NCI-H2107 treated with DMSO at 0.1 percent for 48 hours (cell line): ENCODE data around the gene LSAMP.
"Not testable (repeated sequence)": the region's sequence is repeated elsewhere in the genome, so short reads cannot be mapped to it uniquely, and the experiment has no call there.

Experiments
- DNase-seq: peaks from one replicate; lab custom pipeline; 2025; ENCODE audit not compliant: unreplicated experiment; lab: John Stamatoyannopoulos, UW

The LSAMP gene

DNA sequence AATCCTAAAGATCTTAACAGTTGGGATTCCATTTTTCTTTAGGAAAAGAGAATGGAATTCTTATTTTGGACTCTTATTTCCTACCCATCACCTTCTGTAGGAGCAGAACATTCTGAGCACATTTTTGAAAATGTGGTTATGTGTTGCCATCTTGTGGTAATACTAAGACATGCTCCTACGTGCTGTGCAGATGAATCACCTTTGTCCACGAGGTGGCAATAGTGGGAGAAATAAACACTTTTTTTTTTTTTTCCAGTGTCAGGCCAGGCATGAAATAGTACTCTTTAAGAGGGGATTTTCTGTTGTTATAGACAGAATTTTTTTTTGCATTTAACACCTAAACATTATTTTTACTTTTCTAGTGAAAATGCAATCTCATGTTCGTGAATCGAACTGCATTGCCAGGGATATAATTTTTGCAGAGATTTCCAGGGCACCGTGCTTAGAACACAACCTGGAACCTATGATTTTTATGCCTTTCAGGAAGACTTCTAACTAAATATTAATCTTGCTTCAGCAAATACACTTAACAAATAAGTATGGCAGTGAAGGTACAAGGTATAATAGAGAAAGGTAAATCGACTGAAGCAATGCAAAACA is 625.4 kb downstream of the LSAMP start:
- DNase-seq = peak; percentile 78

DNA sequence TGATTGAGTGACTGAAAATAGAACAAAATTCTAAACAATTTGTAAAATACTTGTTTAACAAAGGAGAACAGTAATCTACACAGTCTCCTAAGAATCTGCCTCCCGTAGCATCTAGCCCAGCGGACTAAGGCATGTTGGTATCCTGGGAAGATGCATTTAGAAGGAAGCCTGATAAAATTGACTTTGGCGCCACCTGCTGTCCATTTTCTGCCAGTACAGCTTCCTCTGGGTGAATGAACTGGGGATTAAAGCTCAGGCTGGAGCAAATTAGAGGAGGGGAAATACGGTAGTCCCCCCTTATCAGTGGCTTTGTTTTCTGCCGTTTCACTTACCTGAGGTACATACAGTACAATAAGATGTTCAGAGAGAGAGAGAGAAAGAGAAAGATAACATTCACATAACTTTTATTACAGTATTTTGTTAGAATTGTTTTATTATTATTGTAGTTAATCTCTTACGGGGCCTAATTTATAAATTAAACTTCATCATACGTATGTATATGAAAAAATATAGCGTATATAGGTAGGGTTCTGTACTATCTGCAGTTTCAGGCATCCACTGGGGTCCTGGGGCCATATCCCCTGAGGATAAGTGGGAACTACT is 630.4 kb downstream of the LSAMP start:
- DNase-seq = peak; percentile 57

DNA sequence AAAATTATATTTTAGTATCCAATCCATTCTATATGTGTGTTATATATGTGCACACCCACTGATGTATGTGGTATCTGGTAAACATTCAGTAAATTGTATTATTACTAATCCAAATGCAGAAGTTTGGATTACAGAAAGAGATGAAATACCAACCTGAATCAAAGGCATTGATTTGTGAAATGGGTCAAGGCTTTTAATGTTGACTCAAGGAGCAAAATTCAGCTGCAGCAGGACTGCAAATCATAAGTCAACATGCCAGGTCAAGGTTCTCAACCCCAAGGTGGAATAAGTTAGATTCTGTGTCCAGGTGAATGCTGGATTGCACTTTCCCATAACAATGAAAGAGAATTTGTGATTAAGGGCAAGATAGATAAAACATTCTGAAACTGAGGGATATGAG is 631.3 kb downstream of the LSAMP start:
- no peak for DNase-seq

DNA sequence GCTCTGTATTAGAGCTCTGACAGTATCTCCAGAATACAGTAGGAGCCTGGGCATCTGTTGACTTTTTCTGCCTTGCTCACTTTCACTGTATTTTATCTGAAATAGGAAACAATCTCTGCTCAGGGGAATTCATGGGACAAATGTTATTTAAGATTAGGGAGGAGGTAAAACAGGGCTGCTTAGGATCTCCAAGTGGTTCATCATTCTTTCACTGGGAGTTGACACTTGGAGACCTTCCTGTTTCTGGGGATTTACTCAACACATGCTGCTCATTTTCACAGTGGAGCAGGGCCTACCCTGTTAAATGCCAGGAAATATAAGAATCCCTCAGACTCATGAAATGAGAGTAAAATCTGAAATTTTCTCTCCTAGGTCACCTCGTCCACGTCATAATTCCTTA is 636.5 kb downstream of the LSAMP start:
- DNase-seq = no peak

DNA sequence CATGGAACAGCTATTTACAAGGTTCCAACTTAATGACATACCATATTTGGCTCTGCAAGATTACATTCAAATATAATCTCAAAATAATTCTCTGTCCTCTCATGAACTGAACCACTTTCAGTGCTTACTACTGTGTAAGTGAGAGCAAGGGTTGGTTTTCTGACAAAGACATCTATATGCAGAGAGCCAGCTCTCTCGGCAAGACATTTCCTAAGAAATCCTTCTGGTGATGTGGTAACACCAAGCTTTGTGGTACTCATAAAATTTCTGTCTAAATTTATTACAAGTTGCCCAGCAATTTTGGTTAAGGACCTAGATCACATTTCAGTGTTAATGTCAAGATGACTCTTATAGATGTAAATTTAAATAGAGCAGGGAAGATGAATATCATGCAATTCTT is 637.0 kb downstream of the LSAMP start:
- no peak for DNase-seq

DNA sequence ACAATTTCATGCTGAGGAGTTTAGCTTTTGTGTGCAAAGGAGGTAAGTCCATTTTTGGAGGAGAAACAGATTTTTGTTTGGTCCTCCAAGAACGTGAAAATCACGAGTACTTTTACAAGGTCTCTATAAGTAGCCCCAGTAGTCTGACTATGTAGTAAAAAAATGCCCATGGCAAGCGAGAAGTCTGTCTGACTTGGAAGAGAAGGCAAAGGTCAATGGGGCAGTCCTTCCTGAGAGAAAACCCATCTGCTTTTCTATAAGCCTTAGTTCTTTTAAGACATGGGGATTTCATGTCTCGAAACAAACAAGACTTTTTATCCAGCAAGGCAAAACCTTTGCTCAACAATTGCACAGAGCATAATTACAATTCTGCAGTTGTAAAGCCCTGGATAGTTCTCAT is 638.8 kb downstream of the LSAMP start:
- DNase-seq = no peak

DNA sequence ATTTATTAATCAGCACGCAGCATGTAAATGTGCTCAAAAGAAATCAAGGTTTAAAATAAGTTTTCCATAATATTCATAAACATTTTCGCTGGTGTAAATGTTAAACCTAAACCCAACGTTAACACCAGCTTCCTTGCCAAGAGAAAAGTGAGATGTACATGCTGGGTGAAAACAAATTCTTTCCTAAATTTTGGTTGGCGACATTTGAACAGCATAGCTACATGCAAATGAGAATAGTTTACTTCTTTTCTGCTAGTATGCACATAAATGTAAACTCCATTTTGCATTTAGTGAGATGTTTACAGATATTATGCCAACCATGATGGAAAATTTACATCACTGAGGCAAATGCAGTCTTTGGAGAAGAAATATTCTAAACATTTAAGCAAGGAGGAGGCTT is 639.8 kb downstream of the LSAMP start:
- DNase-seq = no peak

DNA sequence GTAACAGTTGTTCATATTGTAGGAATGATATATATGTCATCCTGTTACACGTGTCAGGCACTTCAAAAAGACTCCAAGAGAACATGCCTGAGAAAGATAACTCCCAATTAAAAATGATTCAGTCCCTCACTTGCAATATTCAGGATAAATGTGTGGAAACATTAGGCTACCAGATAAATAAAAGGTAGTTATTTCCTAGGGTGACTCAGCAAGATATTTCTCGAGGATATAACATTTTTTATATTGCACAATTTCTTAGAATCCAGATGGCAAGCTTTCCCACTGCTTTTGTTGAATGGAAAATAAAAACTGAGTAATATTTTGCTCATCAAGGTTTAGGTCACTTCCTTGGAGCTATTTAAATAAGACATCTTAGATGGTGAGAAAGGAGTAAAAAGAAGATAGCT is 640.6 kb downstream of the LSAMP start:
- DNase-seq = no peak

DNA sequence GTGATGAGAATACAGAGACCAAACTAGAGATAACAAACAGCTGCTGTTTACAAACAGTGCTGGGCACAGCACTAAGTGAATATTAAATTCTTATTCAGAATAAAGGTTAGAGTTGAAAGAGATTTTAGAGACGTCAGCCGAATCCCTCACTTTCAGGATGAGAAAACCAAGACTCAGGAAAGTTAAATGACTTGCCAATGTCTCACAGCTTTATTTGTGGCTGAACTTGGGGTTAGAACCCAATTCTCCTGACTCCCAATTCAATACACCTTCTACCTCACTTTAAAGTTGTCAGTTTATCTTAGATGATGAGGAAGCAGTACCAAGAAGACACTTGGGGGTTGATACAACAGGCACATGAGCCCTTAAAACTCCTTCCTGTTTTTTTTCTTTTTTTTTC is 641.1 kb downstream of the LSAMP start:
- DNase-seq = no peak

DNA sequence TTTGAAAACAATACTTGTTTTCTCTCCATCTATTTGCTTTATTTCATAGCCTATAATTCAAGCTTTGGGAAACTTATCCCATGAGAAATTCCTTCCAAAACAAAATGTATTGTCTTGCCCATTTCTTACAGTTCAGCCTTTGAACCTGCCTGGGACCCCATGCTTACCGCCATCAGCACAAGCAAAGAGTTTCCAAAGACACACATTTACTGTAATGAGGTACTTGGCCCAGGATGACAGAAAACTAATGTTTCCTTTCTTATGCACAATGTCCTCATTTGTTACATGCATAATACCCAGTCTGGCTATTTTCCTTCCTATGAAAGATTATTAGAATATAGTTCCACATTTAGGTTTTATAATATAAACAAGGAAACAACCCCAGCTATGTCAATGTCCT is 641.6 kb downstream of the LSAMP start:
- DNase-seq = no peak

DNA sequence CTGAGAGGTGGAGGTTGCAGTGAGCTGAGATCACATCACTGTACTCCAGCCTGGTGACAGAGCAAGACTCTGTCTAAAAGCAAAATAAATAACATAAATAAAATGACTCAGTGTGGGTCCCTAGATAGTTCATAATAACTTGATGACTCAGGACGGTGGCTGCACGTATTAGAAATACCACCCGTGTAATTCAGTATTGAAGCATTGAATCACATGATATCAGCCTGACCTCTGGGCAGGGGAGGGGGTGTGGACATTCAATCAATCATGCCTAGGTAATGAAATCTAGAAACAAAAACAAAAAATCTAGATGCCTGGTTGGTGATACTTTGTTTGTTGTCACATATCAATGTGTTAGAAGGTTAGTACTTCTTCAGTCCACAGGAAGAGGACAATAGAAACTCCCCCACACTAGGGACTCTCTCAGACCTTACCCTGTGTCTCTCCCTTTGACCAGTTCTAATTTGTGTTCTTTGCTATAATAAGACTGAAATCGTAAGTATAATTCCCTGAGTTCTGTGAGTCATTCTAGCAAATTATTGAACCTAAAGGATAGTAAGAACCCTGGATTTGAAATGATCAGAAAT is 644.7 kb downstream of the LSAMP start:
- no peak for DNase-seq

DNA sequence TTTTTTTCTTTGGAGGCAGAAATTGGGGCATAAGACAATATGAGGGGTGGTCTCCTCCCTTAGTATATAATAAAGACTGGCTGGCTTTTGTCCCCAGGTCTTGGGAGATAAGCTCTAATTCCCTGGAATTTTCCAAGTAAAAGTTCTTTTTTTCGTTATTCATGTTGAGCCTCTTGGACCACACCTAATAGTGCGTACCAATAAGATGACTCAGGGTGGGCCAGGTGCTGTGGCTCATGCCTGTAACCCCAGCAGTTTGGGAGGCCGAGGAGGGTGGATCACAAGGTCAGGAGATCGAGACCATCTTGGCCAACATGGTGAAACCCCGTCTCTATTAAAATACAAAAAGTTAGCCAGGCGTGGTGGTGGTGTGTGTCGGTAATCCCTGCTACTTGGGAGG is 645.2 kb downstream of the LSAMP start:
- DNase-seq = not testable (repeated sequence)

DNA sequence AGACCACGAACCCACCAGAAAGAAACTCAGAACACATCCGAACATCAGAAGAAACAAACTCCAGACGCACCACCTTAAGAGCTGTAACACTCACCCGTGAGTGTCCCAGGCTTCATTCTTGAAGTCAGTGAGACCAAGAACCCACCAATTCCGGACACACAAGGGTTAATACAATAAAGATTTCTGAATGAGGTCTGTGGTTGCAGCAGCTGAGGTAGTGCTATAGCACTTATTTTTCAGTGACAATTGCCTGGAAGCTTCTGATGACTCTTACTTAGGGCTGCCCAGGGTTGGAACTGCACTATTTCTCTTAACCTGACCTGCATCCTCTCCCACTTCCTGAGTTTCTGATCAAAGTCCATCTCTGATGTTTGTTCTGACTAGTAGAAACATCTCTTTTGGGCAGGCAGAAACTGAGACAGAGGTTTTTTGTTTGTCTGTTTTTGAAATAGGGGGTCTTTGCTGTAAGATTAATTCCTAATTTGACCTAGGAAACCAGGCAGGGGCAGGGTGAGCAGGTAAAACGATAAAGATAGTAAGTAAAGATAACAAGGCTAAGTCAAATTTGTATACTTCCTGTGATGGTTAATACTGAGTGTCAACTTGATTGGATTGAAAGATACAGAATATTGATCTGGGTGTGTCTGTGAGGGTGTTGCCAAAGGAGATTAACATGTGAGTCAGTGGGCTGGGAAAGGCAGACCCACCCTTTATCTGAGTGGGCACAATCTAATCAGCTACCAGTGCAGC is 652.9 kb downstream of the LSAMP start:
- DNase-seq = no peak

DNA sequence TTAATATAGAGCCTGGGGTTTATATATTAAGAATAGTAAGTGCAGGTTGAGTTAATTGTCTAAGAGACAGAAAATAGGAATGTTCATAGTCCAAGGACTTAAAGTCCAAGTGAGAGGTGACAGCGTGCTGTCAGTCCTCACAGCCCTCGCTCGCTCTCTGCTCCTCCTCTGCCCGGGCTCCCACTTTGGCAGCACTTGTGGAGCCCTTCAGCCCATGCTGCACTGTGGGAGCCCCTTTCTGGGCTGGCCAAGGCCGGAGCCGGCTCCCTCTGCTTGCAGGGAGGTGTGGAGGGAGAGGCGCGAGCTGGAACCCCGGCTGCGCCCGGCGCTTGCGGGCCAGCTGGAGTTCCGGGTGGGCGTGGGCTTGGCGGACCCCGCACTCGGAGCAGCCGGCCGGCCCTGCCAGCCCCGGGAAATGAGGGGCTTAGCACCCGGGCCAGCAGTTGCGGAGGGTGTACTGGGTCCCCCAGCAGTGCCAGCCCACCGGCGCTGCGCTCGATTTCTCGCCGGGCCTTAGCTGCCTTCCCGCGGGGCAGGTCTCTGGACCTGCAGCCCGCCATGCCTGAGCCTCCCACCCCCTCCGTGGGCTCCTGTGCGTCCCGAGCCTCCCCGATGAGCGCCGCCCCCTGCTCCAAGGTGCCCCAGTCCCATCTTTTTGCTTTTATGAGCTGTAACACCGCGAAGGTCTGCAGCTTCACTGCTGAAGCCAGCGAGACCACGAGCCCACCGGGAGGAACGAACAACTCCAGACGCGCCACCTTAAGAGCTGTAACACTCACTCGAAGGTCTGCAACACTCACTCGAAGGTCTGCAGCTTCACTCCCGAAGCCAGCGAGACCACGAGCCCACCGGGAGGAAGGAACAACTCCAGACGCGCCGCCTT is 653.8 kb downstream of the LSAMP start:
- DNase-seq = not testable (repeated sequence)

DNA sequence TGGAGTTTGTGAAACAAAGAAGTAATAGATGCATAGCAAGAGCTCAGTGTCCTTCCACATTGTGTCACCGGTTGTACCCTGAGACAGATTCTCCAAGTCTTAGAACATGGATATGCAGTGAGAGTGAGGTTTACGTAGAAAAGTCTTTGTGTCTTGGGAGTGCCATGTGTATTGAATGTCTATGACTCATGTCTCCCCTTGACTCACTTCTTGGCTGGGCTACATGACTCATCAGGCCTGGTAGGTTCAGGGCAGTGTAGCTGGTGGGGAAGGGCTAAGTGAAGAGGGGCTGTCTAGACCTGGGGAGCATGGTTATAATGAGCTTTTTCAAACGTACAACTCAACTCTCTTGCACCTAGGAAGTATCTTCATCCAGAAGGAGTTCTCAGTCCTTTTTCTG is 654.5 kb downstream of the LSAMP start:
- DNase-seq = no peak

DNA sequence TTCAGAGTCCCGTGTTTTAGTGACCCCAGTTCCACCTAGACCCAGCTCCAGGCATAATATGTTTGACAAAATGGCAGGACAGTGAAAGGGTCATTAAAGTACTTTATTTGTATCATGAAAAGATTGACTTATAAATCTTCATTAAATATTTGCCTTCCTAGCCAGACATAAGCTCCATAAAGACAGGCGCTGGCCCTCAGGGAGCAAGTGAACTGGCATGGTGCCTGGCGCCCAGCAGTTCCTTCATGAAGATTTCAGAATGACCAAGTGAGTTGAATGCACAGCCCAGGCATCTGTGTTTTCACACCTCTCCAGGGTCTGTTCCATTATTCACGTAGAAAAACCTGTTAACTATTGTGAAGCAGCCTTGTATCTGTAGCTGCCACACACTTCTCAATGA is 655.8 kb downstream of the LSAMP start:
- DNase-seq = no peak

DNA sequence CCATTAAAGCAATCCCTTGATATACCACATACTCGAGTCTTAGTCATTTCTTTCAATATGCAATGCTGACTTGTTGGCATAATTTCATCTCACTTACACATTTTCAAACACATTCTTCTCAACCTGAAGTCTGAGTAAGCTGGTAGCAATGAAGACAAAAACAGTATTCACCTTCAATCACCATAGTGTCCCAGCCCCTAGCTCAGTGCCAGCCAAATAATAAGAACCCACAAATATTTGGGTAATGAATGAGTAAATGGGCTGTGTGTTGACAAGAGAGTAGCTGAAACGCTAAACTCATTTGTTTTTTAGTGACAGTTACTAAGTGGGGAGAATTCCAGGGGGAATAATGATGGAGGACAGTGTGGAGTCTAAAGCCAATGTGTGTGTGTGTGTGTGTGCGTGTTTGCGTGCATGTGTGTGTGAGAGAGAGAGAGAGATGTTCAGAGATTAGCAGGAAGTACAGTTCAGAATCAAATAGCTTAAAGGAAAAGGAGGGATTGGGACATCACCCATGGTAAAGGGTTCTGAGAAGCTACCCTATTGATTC is 656.3 kb downstream of the LSAMP start:
- DNase-seq = no peak

DNA sequence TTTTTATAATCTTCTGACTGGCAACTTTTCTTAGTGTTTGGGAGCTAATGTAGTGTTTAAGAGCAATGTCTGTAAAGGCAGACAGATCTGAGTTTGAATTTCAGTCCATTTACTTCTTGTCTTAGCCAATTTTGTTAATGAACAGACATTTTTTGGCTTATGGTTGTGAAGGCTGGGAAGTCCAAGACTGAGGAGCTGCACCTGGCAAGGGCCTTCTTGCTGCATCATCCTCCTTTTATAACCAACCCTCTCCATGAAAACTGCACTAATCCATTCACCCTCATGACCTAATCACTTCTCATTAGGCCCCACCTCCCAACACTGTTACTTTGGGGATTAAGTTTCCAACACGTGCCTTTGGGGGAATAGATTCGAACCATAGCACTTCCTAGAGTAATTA is 657.5 kb downstream of the LSAMP start:
- no peak for DNase-seq

DNA sequence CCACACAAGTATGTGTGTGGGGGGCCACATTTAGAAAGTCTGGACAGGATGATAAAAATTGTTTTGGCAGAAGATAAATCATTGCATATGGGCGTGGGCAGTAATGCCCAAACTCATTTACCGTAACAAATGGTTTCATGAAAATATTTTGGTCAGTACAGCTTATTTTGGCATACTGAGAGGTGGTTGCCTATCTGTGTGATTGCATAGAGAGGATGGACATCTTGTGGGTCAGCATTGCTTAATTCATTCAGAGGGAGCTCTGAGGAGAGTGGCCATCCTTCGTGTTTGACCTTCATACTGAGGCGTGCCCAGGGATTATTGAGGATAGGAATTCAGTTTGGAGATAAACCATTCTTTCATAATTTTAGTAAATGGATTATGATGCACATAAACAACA is 659.5 kb downstream of the LSAMP start:
- no peak for DNase-seq

DNA sequence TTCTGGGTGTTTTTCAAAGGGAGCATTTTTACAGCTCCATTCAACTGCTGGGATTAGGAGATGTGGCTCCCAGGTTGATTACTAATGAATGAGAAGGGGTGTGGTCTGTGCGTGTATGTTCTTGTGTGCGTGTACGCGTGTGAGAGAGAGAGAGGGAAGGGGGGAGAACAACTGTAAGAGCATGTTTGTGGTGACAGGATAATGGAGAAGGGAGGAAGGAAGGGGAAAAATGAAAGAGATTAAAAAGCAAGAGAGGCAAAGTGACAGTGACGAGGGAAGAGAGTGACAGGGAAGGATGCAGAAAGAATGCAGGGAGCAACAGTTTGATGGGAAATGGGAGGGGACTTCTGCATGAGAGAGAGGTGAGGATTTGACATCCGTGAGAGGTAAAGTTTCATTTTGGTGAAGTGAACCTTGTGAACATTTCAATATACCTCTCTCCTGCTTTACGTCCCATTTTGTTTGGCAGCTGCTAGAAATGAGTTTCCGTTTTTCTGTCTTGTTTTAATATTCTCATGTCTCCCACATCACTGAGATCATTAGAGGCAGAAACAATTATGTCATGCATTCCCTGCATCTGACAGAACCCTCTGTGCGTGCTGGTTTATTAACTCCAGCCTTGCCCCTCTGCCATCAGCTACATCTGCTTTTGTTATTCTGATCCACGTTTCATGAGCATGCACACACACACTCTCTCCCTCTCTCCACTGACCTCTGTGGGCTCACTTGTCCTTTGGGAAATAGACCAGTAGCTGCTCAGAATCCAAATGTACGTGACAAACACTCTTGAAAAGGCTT is 660.3 kb downstream of the LSAMP start:
- no peak for DNase-seq
